ENCODE results near the gene EFCAB6. TPM values are rescaled to one million over a fixed set of nuclear protein-coding genes. Genes with fewer than 3 reads are reported as not detected.

The EFCAB6 gene
- total RNA-seq, 1 experiment from 2014 or later = 0.52 TPM

DNA sequence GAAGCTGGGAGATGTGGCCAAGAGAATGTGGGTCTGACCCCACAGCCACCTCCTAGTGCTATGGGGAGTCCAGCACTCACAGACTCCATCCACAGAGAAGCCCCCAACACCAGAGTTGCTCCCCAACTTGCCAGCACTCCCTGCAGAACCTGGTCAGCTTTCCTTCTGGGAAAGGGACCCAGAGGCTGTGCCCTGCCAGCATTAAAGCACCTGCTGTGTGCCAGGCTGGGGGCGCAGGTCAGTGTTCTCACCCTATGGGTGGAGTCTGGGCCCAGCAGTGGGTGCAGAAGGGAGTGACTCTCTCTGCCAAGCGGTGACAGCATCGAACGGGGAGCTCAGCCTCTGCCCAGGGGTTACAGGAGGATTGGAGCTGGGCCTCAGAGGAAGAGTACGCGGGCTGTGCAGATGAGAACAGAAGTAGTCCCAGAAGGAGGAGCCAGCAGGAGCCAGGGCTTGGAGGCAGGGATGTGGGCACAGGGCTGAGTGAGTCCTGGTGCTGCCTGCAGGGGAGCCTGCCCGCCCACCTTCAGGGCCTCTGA is 285.9 kb downstream of the EFCAB6 start:
- Histone ChIP-seq H3K79me2 (ENCODE audit: insufficient read depth, low read length) (no peaks in the 10 kb centered on the region), H3K4me3 (replicated peaks in 1 of 2; ENCODE audit: low read depth in 1 of 2, low read length in 2 of 2) (no peak overlapping the region), H3K4me1 (ENCODE audit: control insufficient read depth in 1 of 2, insufficient read depth in 2 of 2, low read length in 2 of 2) (0 out of 4 replicates have a peak, but pooled peaks cover 0 to 2% of the 10 kb centered on the region in 2 experiments), H3K9ac (ENCODE audit: low read length) (no peak overlapping the region), H3K4me2 (ENCODE audit: low read length) (no peak overlapping the region), H4K20me1 (ENCODE audit: insufficient read depth) (no peaks in the 10 kb centered on the region), H3K9me2 (ENCODE audit: insufficient read depth) (no peaks in the 10 kb centered on the region), H2AFZ (ENCODE audit: low read depth, low read length, poor library complexity, severe bottlenecking) (no peak overlapping the region), H3K9me3 (ENCODE audit: control insufficient read depth in 1 of 2, insufficient read depth in 1 of 2, low read depth in 1 of 2, low read length in 2 of 2) (no peaks in the 10 kb centered on the region), H3K27ac (ENCODE audit: low read depth, low read length) (no peak overlapping the region), H3K36me3 (ENCODE audit: control insufficient read depth in 1 of 2, insufficient read depth in 2 of 2, low read length in 2 of 2) (no peaks in the 10 kb centered on the region), H3K27me3 (ENCODE audit: insufficient read depth, low read length) (0 out of 2 replicates have a peak, but pooled peaks cover 5% of the 10 kb centered on the region)
- CTCF ChIA-PET = no interaction called here
- TF ChIP-seq ZFX (IDR thresholded peaks at IDR 0.05) (no peak), ELF1 (IDR thresholded peaks at IDR 0.05; ENCODE audit: borderline replicate concordance, low read depth) (no peak), SP1 (IDR thresholded peaks at IDR 0.05; ENCODE audit: low read depth) (no peak), JUND (IDR thresholded peaks at IDR 0.05) (no peak), EGR1 (IDR thresholded peaks at IDR 0.05; ENCODE audit: low read depth) (no peak), POLR2AphosphoS5 (IDR thresholded peaks at IDR 0.05; ENCODE audit: low read depth, low read length) (no peak), SIN3A (IDR thresholded peaks at IDR 0.05; ENCODE audit: low read depth) (no peak), FOSL1 (IDR thresholded peaks at IDR 0.05; ENCODE audit: low read depth) (no peak), CBX3 (IDR thresholded peaks at IDR 0.05; ENCODE audit: low read depth) (no peak), EZH2phosphoT487 (IDR thresholded peaks at IDR 0.05; ENCODE audit: borderline replicate concordance) (no peak), CEBPB (IDR thresholded peaks at IDR 0.05; ENCODE audit: low read depth) (no peak), POLR2A (IDR thresholded peaks at IDR 0.05; ENCODE audit: borderline replicate concordance, extremely low read depth, insufficient read depth, insufficient read length) (no peak), SRF (IDR thresholded peaks at IDR 0.05; ENCODE audit: low read depth) (no peak), EZH2 (IDR thresholded peaks at IDR 0.05) (no peak), YY1 (IDR thresholded peaks at IDR 0.05; ENCODE audit: extremely low read depth, insufficient replicate concordance, low read depth, low read length) (no peak)
- TF ChIP-seq, protein P1, sequence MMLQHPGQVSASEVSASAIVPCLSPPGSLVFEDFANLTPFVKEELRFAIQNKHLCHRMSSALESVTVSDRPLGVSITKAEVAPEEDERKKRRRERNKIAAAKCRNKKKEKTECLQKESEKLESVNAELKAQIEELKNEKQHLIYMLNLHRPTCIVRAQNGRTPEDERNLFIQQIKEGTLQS (IDR thresholded peaks at IDR 0.05) = no peak
- TF ChIP-seq, protein P2, sequence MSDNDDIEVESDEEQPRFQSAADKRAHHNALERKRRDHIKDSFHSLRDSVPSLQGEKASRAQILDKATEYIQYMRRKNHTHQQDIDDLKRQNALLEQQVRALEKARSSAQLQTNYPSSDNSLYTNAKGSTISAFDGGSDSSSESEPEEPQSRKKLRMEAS (IDR thresholded peaks at IDR 0.05) = no peak
- TF ChIP-seq, protein P3, sequence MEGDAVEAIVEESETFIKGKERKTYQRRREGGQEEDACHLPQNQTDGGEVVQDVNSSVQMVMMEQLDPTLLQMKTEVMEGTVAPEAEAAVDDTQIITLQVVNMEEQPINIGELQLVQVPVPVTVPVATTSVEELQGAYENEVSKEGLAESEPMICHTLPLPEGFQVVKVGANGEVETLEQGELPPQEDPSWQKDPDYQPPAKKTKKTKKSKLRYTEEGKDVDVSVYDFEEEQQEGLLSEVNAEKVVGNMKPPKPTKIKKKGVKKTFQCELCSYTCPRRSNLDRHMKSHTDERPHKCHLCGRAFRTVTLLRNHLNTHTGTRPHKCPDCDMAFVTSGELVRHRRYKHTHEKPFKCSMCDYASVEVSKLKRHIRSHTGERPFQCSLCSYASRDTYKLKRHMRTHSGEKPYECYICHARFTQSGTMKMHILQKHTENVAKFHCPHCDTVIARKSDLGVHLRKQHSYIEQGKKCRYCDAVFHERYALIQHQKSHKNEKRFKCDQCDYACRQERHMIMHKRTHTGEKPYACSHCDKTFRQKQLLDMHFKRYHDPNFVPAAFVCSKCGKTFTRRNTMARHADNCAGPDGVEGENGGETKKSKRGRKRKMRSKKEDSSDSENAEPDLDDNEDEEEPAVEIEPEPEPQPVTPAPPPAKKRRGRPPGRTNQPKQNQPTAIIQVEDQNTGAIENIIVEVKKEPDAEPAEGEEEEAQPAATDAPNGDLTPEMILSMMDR (IDR thresholded peaks at IDR 0.05 in 2 of 3, conservative IDR thresholded peaks at IDR 0.05 in 1 of 3; ENCODE audit: borderline replicate concordance in 1 of 3, insufficient read depth in 1 of 3, low read depth in 2 of 3, low read length in 2 of 3) = no peak
- TF ChIP-seq, protein P4, sequence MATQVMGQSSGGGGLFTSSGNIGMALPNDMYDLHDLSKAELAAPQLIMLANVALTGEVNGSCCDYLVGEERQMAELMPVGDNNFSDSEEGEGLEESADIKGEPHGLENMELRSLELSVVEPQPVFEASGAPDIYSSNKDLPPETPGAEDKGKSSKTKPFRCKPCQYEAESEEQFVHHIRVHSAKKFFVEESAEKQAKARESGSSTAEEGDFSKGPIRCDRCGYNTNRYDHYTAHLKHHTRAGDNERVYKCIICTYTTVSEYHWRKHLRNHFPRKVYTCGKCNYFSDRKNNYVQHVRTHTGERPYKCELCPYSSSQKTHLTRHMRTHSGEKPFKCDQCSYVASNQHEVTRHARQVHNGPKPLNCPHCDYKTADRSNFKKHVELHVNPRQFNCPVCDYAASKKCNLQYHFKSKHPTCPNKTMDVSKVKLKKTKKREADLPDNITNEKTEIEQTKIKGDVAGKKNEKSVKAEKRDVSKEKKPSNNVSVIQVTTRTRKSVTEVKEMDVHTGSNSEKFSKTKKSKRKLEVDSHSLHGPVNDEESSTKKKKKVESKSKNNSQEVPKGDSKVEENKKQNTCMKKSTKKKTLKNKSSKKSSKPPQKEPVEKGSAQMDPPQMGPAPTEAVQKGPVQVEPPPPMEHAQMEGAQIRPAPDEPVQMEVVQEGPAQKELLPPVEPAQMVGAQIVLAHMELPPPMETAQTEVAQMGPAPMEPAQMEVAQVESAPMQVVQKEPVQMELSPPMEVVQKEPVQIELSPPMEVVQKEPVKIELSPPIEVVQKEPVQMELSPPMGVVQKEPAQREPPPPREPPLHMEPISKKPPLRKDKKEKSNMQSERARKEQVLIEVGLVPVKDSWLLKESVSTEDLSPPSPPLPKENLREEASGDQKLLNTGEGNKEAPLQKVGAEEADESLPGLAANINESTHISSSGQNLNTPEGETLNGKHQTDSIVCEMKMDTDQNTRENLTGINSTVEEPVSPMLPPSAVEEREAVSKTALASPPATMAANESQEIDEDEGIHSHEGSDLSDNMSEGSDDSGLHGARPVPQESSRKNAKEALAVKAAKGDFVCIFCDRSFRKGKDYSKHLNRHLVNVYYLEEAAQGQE (IDR thresholded peaks at IDR 0.05; ENCODE audit: low read depth) = no peak
- TF ChIP-seq, protein P5, sequence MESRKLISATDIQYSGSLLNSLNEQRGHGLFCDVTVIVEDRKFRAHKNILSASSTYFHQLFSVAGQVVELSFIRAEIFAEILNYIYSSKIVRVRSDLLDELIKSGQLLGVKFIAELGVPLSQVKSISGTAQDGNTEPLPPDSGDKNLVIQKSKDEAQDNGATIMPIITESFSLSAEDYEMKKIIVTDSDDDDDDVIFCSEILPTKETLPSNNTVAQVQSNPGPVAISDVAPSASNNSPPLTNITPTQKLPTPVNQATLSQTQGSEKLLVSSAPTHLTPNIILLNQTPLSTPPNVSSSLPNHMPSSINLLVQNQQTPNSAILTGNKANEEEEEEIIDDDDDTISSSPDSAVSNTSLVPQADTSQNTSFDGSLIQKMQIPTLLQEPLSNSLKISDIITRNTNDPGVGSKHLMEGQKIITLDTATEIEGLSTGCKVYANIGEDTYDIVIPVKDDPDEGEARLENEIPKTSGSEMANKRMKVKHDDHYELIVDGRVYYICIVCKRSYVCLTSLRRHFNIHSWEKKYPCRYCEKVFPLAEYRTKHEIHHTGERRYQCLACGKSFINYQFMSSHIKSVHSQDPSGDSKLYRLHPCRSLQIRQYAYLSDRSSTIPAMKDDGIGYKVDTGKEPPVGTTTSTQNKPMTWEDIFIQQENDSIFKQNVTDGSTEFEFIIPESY (IDR thresholded peaks at IDR 0.05; ENCODE audit: extremely low read depth, insufficient replicate concordance, low read length) = no peak
- POLR2A ChIA-PET = no interaction called here
- no peak for ATAC-seq
- no peak for DNase-seq (ENCODE audit: low read depth, low spot score)
- BruUV-seq (replicated peaks) = no TSS peak
- intact Hi-C loops (cut with micrococcal nuclease) = no loop called here
- RAD21 ChIA-PET (ENCODE audit: low non-redundant PET in 1 of 2, low total read pairs in 2 of 2, uncharacterized antibody in 2 of 2, unreplicated experiment in 2 of 2) = no interaction called here
